Fibroblast of lung (primary cell): ENCODE results near the gene SMG7. TPM values are rescaled to one million over a fixed set of nuclear protein-coding genes. Genes with fewer than 3 reads are reported as not detected.

Experiments used
- DNase-seq, 2 donors: peaks; one replicate each; pipeline versions ENCODE4 v3.0.0 to v3.0.0-alpha.2; 2010; ENCODE audit warnings: low read depth in 2 of 2
- H2AFZ ChIP-seq: 2 replicates; pipeline ENCODE4 v1.5.1; 2012; ENCODE audit warnings: low read length, control low read depth, inconsistent platforms
- H3K27ac ChIP-seq: 2 replicates; pipeline ENCODE4 v1.5.1; 2011; ENCODE audit warnings: low read length, control low read depth; ENCODE audit not compliant: insufficient read depth
- H3K27me3 ChIP-seq: 2 replicates; pipeline ENCODE4 v1.5.1; 2011; ENCODE audit warnings: mild to moderate bottlenecking, low read length; ENCODE audit not compliant: control insufficient read depth, insufficient read depth
- H3K36me3 ChIP-seq: 2 replicates; pipeline ENCODE4 v1.5.1; 2011; ENCODE audit warnings: low read length; ENCODE audit not compliant: control insufficient read depth, insufficient read depth
- H3K4me1 ChIP-seq: 2 replicates; pipeline ENCODE4 v1.5.1; 2011; ENCODE audit warnings: low read length; ENCODE audit not compliant: control insufficient read depth, insufficient read depth; ENCODE audit errors: extremely low read depth
- H3K4me2 ChIP-seq: 2 replicates; pipeline ENCODE4 v1.5.1; 2011; ENCODE audit warnings: low read length, control low read depth; ENCODE audit not compliant: insufficient read depth; ENCODE audit errors: extremely low read depth
- H3K4me3 ChIP-seq, 4 experiments: fragments of 200-600 bp in 1 of 4; sonication (generic) in 1 of 4; replicated peaks in 1 of 4; 2 replicates each; pipeline ENCODE4 v1.5.1; 2011 to 2016; ENCODE audit warnings: low read length in 4 of 4, low read depth in 3 of 4, mild to moderate bottlenecking in 3 of 4, control low read depth in 2 of 4, inconsistent platforms in 1 of 4, mixed read lengths in 1 of 4; ENCODE audit not compliant: insufficient read depth in 1 of 4; ENCODE audit errors: control extremely low read depth in 1 of 4
- H3K79me2 ChIP-seq: 2 replicates; pipeline ENCODE4 v1.5.1; 2012; ENCODE audit warnings: mild to moderate bottlenecking, low read length, inconsistent platforms; ENCODE audit not compliant: control insufficient read depth, insufficient read depth
- H3K9ac ChIP-seq: 2 replicates; pipeline ENCODE4 v1.5.1; 2011; ENCODE audit warnings: mild to moderate bottlenecking, low read length, control low read depth; ENCODE audit not compliant: insufficient read depth
- H3K9me3 ChIP-seq: 2 replicates; pipeline ENCODE4 v1.5.1; 2012; ENCODE audit warnings: low read depth, low read length; ENCODE audit not compliant: control insufficient read depth, insufficient read depth
- H4K20me1 ChIP-seq: 2 replicates; pipeline ENCODE4 v1.5.1; 2011; ENCODE audit warnings: low read length; ENCODE audit not compliant: control insufficient read depth, insufficient read depth; ENCODE audit errors: extremely low read depth
- CTCF ChIP-seq, 2 donors: IDR thresholded peaks in 1 of 2; conservative IDR thresholded peaks in 1 of 2; 1 replicate in 1 of 2; 2 replicates in 1 of 2; pipeline ENCODE4 v1.5.1; 2011 to 2012; ENCODE audit warnings: low read length in 2 of 2, control low read depth in 1 of 2, inconsistent platforms in 1 of 2, low read depth in 1 of 2, mild to moderate bottlenecking in 1 of 2
- EZH2 ChIP-seq: IDR thresholded peaks from 2 replicates; pipeline ENCODE4 v1.5.1; 2012; ENCODE audit warnings: low read length, control low read depth, mild to moderate bottlenecking; ENCODE audit errors: missing control alignments
- polyA plus RNA-seq, 2 donors: library from polyadenylated mRNA; depleted of rRNA in 1 of 2; stranded (reverse) in 1 of 2; unstranded in 1 of 2; fragments of >200 nt; gene quantifications; 2 replicates each; pipeline ENCODE4 v1.2.1, GENCODE V29; 2011 to 2012; ENCODE audit warnings: missing spikeins in 1 of 2
- total RNA-seq: library from RNA; depleted of rRNA; stranded (reverse); fragments of >200 nt; gene quantifications from 2 replicates; pipeline ENCODE4 v1.2.1, GENCODE V29; 2014

Gene SMG7
- total and polyA plus RNA-seq, 2 donors (not counting 1 experiment from before 2014, with no cell fraction given): 23.1 to 30.7 TPM

- Histone ChIP-seq H3K4me3 (no peak overlapping the region), H3K27ac (no peak overlapping the region), H3K9me3 (no peaks in the 10 kb centered on the region), H3K4me2 (no peak overlapping the region), H4K20me1 (no peaks in the 10 kb centered on the region), H3K36me3 (peaks cover 5% of the 10 kb centered on the region), H3K9ac (no peak overlapping the region), H2AFZ (no peak overlapping the region), H3K4me1 (no peaks in the 10 kb centered on the region), H3K27me3 (no peaks in the 10 kb centered on the region), H3K79me2 (no peaks in the 10 kb centered on the region)
- no peak for DNase-seq
- TF ChIP-seq CTCF (conservative IDR thresholded peaks at IDR 0.05 in 1 of 2, IDR thresholded peaks at IDR 0.05 in 1 of 2; ENCODE audit: low read depth in 1 of 2, low read length in 2 of 2) (no peak), EZH2 (no peak)
Observed at GRCh38 chr1:183553764-183554163, 81.5 kb downstream of the SMG7 start.

- no peaks in the 10 kb centered on the region for H3K4me1 ChIP-seq
- TF ChIP-seq EZH2 (no peak), CTCF (conservative IDR thresholded peaks at IDR 0.05 in 1 of 2, IDR thresholded peaks at IDR 0.05 in 1 of 2; ENCODE audit: low read depth in 1 of 2, low read length in 2 of 2) (no peak)
- H3K9me3 ChIP-seq: no peaks in the 10 kb centered on the region
- H3K9ac ChIP-seq: no peak overlapping the region
- no peaks in the 10 kb centered on the region for H3K27me3 ChIP-seq
- DNase-seq: no peak
- peaks cover 5% of the 10 kb centered on the region for H3K36me3 ChIP-seq
- H3K4me3 ChIP-seq: no peak overlapping the region
- no peak overlapping the region for H2AFZ ChIP-seq
- no peaks in the 10 kb centered on the region for H3K79me2 ChIP-seq
- H4K20me1 ChIP-seq: no peaks in the 10 kb centered on the region
- H3K27ac ChIP-seq: no peak overlapping the region
- H3K4me2 ChIP-seq: no peak overlapping the region
Observed at GRCh38 chr1:183554577-183554976, 82.3 kb downstream of the SMG7 start.

- Histone ChIP-seq H3K4me2 (no peak overlapping the region), H3K4me3 (no peak overlapping the region), H3K4me1 (no peaks in the 10 kb centered on the region)
Observed at GRCh38 chr1:183559061-183559460, 86.8 kb downstream of the SMG7 start.

More at GRCh38 chr1:183559061-183559460, 86.8 kb downstream of the SMG7 start:
- Histone ChIP-seq H3K27ac (no peak overlapping the region), H2AFZ (no peak overlapping the region), H3K36me3 (peaks cover 2% of the 10 kb centered on the region), H4K20me1 (no peaks in the 10 kb centered on the region), H3K9ac (no peak overlapping the region), H3K79me2 (no peaks in the 10 kb centered on the region), H3K9me3 (no peaks in the 10 kb centered on the region), H3K27me3 (no peaks in the 10 kb centered on the region)
- DNase-seq: no peak
- no peak for TF ChIP-seq CTCF (conservative IDR thresholded peaks at IDR 0.05 in 1 of 2, IDR thresholded peaks at IDR 0.05 in 1 of 2; ENCODE audit: low read depth in 1 of 2, low read length in 2 of 2)
- no peak for TF ChIP-seq EZH2
